Fibroblast of upper back skin (primary cell): Measurements from ENCODE around the gene EEF1G.
"Not testable (repeated sequence)": the region's sequence is repeated elsewhere in the genome, so short reads cannot be mapped to it uniquely, and the experiment has no call there.

Experiments used
- DNase-seq: peaks from one replicate; pipeline ENCODE4 v3.0.0-alpha.2; 2013

EEF1G gene

GRCh38 chr11:62573592-62574362 is at the start of gene EEF1G:
TSS of gene EEF1G (minus strand) at chr11:62573891. CDS start at chr11:62573842, 49 bp downstream.
- peak; percentile 100 for DNase-seq

- peak; percentile 10 for DNase-seq
Observed at GRCh38 chr11:62622476-62623089, 48.9 kb upstream of the EEF1G start.

- peak; percentile 97 for DNase-seq
Observed at GRCh38 chr11:62621567-62622470, 48.1 kb upstream of the EEF1G start, which contains the start of gene B3GAT3. TSS of gene B3GAT3 (minus strand) at chr11:62621986. CDS start at chr11:62621947, 39 bp downstream.

GRCh38 chr11:62621027-62621566 is 47.4 kb upstream of the EEF1G start:
- no peak for DNase-seq

- not testable (repeated sequence) for DNase-seq
Observed at GRCh38 chr11:62616957-62617356, 43.3 kb upstream of the EEF1G start.

GRCh38 chr11:62615521-62615920 is 41.8 kb upstream of the EEF1G start:
- no peak for DNase-seq

- DNase-seq, result no peak
Observed at GRCh38 chr11:62614275-62614674, 40.6 kb upstream of the EEF1G start.

GRCh38 chr11:62613291-62613778 is 39.6 kb upstream of the EEF1G start:
- no peak for DNase-seq

- DNase-seq, result peak; percentile 76
Observed at GRCh38 chr11:62612366-62613290, 38.9 kb upstream of the EEF1G start, which contains the start of the genes EML3 and ROM1. TSS of gene EML3 (minus strand) at chr11:62612775. CDS start at chr11:62612457, 318 bp downstream. TSS of gene ROM1 (plus strand) at chr11:62613257. CDS start at chr11:62613282, 25 bp downstream.

GRCh38 chr11:62611705-62612365 is 38.1 kb upstream of the EEF1G start:
- DNase-seq, result peak; percentile 65

GRCh38 chr11:62610814-62611704 is 37.4 kb upstream of the EEF1G start:
- DNase-seq, result no peak

- no peak for DNase-seq
Observed at GRCh38 chr11:62610403-62610802, 36.7 kb upstream of the EEF1G start.

GRCh38 chr11:62608776-62609175 is 35.1 kb upstream of the EEF1G start:
- no peak for DNase-seq

- DNase-seq, result no peak
Observed at GRCh38 chr11:62607714-62608113, 34.0 kb upstream of the EEF1G start.

- no peak for DNase-seq
Observed at GRCh38 chr11:62605902-62606301, 32.2 kb upstream of the EEF1G start.

GRCh38 chr11:62605467-62605866 is 31.8 kb upstream of the EEF1G start:
- no peak for DNase-seq

GRCh38 chr11:62604460-62605120 is 30.9 kb upstream of the EEF1G start:
- no peak for DNase-seq

GRCh38 chr11:62603776-62604299 is 30.1 kb upstream of the EEF1G start:
- no peak for DNase-seq

GRCh38 chr11:62603072-62603408 is 29.3 kb upstream of the EEF1G start:
- no peak for DNase-seq
